Activated naive CD4-positive, alpha-beta T cell treated with Interleukin-2 at 50 U/mL for 16 hours (primary cell): ENCODE results near the gene IL24.

Source experiments
- DNase-seq: peaks from one replicate; pipeline ENCODE4 v3.0.0-alpha.2; 2020

Gene IL24

DNA sequence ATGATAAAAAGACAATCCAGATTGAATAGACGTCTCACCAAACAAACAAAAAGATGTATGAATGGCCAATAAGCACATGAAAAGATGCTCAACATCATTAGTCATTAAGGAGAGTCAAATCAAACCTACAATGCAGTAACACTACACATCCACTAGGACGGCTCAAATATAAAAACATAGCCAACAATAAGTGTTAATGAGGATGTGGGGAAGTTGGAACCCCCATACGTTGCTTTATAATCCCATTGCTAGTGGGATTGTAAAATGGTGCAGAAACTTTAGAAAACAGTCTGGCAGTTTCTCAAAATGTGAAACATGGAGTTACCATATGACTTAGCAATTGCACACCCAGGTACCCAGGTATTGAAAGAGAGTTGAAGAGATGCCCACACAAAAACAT is 14.7 kb upstream of the IL24 start:
- DNase-seq: no peak

- DNase-seq: no peak
Observed at GRCh38 chr1:206883160-206883559, 14.1 kb upstream of the IL24 start.

DNA sequence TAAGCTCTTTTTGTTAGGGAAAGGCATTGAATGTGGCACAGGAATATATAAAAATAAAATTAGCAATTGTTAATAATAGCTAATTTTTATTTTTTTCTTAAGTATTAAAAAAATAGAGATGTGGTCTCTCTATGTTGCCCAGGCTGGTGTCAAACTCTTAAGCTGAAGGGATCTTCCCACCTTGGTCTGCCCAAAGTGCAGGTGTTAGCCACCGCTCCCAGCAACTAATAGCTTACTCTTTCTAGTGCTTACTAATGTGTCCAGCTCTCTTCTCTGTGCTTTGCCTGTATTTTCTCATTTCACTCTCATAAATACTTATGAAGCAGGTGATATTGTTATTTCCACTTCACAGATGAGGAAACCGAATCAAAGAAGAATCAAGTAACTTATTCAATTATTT is 13.4 kb upstream of the IL24 start:
- DNase-seq: no peak

DNA sequence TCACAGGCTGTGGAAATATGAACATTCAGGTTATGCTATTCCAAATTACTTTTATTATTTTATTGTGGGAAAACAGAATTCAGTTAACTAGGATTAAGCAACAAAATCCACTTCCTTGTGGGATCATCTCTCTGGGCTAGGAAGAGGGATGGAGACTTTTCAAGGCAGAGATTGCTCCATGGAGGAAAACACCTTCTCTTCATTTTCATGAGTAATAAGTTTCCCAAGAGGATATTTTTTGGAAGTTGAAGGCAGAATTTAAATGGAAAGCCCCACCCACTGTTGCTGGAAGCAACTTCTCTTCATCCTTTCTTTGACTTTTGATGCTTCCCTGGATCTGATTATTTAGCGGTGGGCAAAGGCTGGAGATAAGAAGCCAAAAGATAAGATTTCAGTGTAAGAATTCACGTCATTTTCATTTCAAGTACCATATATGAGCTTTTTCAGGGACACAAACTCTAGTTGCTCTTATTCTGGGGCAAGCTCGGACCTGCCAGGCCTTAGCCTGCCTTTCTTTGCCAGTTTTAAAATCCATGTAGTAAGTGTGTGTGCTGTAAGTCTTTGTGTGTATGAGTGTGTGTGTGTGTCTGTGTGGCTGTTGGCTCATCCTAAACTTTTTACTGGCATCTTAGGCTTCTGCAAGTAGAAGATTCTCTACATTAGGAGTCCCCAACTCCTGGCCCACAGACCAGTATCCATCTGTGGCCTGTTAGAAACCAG is 11.7 kb upstream of the IL24 start:
- no peak for DNase-seq

- DNase-seq: no peak
Observed at GRCh38 chr1:206886831-206887230, 10.4 kb upstream of the IL24 start.

DNA sequence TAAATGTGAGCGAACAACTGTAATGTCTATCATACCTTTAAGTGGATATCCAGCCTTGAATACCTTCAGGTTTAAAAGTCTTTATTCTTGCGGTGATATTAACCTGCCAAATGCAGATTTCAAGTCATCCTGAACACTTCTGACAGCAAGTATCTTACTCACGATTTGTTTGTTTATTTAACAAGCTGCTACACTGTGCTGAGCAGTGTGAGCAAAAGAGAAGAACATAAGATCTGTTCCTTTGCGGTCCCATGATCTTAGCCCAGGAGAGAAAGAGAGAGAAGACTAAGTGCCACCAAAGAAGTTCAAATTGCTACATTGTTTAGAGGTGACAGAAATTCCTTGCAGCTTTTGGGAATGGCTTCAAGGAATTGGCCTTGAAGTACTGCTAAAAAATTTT is 9.5 kb upstream of the IL24 start:
- DNase-seq: no peak

- no peak for DNase-seq
Observed at GRCh38 chr1:206890125-206891060, 6.8 kb upstream of the IL24 start.

DNA sequence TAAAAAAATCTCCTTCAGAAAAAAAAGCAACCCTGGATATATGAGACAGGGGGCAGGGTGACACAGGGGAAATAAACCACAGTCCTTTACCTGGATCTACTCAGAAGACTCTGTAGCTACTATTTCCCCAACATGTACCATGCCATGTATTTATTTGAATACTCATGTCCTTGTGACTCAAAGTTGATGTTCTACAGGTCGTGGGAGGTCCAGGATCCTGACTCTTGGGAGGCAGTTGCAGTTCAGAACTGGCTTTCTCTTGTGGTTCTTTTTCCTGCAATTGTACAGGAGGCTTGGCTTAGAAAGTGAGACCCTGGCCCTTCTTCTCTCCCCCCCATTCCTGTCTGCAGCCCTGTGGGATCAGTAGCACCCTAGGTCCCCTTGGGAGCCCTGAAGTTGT is 5.8 kb upstream of the IL24 start:
- DNase-seq: no peak

- DNase-seq: no peak
Observed at GRCh38 chr1:206892351-206892984, 4.8 kb upstream of the IL24 start.

- no peak for DNase-seq
Observed at GRCh38 chr1:206893380-206893779, 3.9 kb upstream of the IL24 start.

DNA sequence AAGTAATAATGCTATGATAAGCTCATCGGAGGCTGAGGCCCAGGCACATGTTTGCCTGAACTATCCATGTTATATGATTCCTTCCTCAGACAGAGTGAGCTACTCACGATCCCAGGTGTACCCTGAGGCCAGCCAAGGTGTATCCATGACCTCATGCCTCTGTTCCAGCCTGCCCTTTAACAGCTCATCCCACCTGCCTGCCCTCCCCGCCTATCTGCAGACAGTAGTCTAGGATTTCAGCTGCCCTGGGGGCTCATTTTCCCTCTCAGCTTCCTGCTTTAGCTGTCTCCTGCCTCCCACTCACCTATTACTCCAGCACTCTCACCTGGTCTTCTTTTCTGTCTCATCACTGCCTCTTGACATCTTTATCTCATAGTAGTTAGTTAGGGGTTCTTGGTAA is 1.9 kb upstream of the IL24 start:
- DNase-seq: no peak

- DNase-seq: no peak
Observed at GRCh38 chr1:206895837-206896242, 1.4 kb upstream of the IL24 start.

DNA sequence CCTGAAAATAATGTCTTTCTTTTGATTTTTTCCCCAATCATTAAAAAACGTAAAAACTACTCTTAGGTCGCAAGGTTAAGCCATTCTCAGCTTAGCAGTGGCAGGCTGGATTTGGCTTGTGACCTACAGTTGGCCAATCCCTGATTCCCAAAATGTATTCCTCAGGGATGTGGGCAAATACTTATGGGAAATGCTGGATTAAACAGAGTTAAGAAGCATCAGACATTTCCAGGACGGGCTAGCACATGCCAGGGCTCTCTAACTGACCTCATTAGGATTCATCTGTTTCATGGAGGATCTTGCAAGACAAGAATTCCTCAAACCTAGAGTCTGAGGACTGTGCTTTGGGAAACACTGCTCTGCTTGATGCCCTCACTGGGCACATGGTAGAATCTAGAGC is 982 bp upstream of the IL24 start:
- no peak for DNase-seq

GRCh38 chr1:206898089-206898914 is 1.1 kb downstream of the IL24 start:
- no peak for DNase-seq

GRCh38 chr1:206898915-206899431 is 1.7 kb downstream of the IL24 start:
- no peak for DNase-seq

DNA sequence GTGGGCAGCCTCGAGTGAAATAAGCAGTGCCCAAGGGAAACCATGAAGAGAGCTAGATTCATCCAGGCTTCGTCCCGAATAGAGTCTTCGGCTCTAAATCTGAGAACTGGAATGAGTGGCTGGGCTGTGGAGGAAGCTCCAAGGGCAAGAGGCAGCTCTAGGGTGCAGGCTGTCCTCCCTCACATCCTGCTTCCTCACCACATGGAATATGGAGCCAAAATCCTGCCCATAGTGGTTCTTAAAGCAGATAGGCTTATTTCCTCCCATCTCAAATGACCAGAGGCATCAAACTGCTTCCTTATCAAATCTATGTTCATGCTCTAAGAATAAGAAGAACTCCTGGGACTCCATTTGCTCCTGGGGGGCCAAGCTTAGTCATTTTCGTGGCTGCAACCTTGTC is 2.5 kb downstream of the IL24 start:
- DNase-seq: no peak

- no peak for DNase-seq
Observed at GRCh38 chr1:206900149-206900548, 2.9 kb downstream of the IL24 start.

GRCh38 chr1:206901944-206902343 is 4.7 kb downstream of the IL24 start:
- DNase-seq: no peak

DNA sequence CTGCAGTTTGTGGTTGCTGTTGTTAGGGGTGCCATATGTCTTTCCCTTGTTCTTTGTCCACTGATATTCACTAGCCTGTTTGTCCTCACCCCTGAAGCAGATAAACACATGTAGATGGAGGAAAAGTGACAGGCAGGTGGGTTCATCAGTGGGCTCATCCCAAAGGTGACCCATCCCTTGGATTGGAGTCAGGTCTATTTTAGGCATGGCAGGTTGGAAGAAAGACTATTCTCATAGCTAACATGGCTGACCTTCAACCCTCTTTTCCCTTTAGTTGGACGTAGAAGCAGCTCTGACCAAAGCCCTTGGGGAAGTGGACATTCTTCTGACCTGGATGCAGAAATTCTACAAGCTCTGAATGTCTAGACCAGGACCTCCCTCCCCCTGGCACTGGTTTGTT is 5.5 kb downstream of the IL24 start:
- DNase-seq: no peak

GRCh38 chr1:206903687-206904086 is 6.4 kb downstream of the IL24 start:
- no peak for DNase-seq

- no peak for DNase-seq
Observed at GRCh38 chr1:206904423-206905142, 7.3 kb downstream of the IL24 start.
